ENCODE data around the gene TRMT1.
"Not testable (repeated sequence)": the region's sequence is repeated elsewhere in the genome, so short reads cannot be mapped to it uniquely, and the experiment has no call there.

The TRMT1 gene
- long read RNA-seq, donor 1, partial matches to known transcripts = 0 of 4 reads
- long read RNA-seq, donor 1, other reads (novel, unspliced or antisense) = 0 of 4 reads
- long read RNA-seq, donor 2, partial matches to known transcripts = 0 of 4 reads
- long read RNA-seq, donor 2, other reads (novel, unspliced or antisense) = 0 of 4 reads
- long read RNA-seq, donor 3 = 0 reads
- long read RNA-seq, donor 4, transcript TRMT1-202 (17 exons, 2,142 nt) = major isoform, 6 of 6 reads
- long read RNA-seq, donor 4, partial matches to known transcripts = 0 of 6 reads
- long read RNA-seq, donor 4, other reads (novel, unspliced or antisense) = 0 of 6 reads
- long read RNA-seq, donor 5, partial matches to known transcripts = 6 of 11 reads
- long read RNA-seq, donor 5, other reads (novel, unspliced or antisense) = 0 of 11 reads
- long read RNA-seq, donor 6, partial matches to known transcripts = 0 of 2 reads
- long read RNA-seq, donor 6, other reads (novel, unspliced or antisense) = 0 of 2 reads
- long read RNA-seq, donor 7 = 0 reads
- long read RNA-seq, donor 8, partial matches to known transcripts = 0 of 2 reads
- long read RNA-seq, donor 8, other reads (novel, unspliced or antisense) = 0 of 2 reads

GRCh38 chr19:13116282-13117175 lies at the start of gene TRMT1:
TRMT1 (minus strand) TSS chr19:13116740; CDS start chr19:13116399, 341 bp downstream.
- DNase-seq = peak; percentile 81

GRCh38 chr19:13166151-13166550 lies 49.6 kb upstream of the TRMT1 start:
- DNase-seq = not testable (repeated sequence)

DNA sequence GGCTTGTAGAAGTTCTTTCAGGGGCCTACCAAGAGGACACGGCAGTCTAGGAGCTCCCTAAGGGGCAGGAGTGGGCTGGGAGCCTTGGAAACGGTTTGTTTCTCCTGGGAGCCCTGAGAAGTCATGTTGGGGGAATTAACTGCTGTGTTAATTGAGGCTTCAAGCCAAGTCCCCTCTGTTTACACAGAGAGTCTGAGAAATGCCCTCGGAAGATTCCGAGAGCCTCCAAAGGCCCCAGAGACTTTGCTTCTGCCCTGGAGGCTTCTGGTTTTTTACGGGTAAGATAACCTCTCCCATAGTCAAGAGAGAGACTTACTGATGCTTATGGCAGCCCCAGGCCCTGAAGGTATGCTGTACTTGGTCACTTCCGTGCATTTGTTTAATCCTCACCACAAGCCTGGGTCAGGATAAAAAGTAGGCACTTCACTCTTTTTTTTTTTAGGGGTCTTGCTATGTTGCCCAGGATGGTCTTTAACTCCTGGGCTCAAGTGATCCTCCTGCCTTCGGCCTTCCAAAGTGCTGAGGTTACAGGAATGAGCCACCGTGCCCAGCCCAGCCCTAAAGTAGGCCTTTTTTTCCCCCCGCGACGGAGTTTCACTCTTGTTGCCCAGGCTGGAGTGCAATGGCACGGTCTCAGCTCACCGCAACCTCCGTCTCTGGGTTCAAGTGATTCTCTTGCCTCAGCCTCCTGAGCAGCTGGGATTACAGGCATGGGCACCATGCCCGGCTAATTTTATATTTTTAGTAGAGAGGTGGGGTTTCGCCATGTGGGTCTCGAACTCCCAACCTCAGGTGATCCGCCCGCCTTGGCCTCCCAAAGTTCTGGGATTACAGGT lies 48.8 kb upstream of the TRMT1 start:
- no peak for DNase-seq

DNA sequence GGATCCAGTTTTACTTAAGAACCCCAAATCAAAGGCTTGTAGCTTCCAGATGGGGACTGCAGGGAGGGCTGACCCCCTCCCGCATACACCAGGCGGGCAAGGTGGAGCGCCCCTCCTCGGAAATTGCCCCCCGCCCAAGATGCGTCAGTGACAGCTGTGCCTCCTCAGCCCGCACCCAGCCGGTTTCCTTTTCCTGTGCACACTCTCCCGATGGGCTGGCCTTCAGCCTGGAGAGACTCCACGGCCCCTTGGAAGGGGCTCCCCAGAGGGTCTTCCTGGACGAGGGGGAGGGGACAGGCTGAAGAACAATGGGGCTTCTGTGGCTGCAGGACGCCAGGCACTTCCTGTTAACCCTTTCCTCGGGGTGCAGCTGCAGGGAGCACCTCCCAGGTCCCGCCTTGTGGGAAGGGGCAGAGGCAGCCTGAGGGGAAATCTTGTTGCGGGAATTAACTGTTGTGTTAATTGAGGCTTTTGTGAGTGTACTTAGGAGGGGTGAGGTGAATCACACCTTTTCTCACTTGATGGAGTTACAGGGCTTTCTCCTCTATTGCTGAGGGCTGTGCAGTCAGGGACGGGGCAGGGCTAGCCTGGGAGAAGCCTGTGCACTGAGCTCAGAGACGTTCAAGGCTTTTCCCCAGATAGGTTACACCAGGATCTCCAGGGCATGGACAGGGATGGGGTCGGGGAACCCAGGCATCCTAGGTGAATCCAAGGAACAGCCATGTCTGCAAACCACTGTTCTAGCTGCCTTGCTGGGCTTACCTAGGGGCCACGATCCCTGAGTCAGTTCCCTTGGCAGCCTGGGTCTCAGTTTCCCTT lies 48.0 kb upstream of the TRMT1 start:
- DNase-seq = peak; percentile 88

DNA sequence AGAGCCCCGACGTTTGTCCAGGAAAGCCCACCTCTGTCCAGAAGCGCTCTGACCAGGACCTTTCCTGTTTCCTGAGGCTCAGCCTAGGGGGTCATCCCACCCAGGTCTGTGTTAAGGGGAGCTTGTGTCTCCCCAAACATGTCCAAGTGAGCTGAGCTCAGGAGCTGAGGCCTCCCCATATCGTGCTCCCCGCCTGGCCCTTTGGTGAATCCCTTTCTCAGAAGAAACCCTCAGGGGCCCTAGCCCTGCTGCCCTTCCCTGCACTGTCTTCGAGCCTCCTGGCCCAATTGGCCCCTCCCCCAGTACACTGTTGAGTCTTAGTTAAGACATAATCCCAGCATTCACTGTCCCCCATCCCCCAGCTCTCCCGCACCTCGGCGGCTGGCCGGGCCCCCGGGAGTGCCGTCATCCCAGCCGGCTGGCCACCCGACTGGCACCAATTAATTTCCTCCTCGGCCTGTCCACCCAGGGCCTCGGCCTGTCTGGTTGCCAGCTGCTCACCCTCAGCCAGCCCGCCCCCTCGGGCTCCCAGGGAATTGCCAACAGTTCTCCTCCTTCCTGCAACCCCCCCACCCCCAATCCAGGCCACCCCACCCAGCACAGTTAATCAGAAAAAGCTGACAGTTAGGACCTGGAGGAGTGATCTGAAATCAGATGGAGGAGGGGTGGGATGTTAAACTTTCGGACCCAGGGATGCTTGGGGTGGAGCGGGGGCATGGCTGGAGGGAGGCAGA lies 47.2 kb upstream of the TRMT1 start:
- peak; percentile 81 for DNase-seq

GRCh38 chr19:13162724-13163608 lies 46.4 kb upstream of the TRMT1 start:
- peak; percentile 95 for DNase-seq

DNA sequence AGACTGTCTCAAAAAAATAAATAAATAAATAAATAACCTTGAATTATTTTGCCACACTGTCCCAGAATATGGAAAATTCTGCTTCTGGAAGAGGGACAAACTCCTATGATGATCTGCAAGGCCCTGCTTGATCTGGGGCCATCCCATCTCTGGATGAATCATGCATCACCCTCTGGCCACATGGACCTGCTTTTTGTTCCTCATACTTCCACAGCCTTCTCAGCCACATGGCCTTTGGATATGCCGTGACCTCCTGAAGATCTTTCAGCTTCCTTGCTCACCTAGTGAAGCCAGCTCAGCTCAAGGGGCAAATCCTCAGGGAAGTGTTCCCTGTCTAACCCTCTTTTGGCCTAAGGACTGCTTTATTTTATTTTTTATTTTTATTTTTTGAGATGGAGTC lies 44.0 kb upstream of the TRMT1 start:
- no peak for DNase-seq

- DNase-seq = no peak
These were observed 43.2 kb upstream of the TRMT1 start for GRCh38 chr19:13159713-13160112.

- DNase-seq = peak; percentile 81
These were observed 39.2 kb upstream of the TRMT1 start for GRCh38 chr19:13155472-13156359.

GRCh38 chr19:13154911-13155471 lies 38.5 kb upstream of the TRMT1 start:
- DNase-seq = peak; percentile 79

DNA sequence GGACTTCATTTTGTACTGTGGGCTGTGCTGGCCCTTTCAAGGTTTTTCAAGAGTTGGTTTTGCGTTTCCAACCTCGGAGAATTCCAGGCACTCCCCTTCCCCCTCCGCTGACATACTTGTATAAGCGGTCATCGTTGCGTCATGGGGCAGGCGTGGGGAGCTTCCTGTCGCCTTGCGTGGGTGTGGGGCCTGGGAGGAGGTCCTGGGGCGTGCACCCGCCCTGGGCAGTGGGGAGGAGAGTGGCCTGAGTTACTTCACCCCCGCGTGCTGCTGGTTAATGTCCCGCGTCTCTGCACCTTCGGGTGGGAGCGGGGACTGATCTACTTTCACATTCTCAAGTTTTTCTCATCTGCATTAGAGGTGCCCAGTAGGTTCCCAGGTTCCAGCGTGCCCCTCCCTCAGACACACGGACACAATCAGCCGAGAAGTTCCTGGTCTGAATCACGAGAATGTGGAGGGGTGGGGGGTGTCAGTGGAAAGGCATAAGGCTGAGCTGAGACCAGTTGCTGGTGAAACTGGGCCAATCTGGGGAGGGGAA lies 37.8 kb upstream of the TRMT1 start:
- peak; percentile 80 for DNase-seq

- DNase-seq = peak; percentile 83
These were observed 37.2 kb upstream of the TRMT1 start for GRCh38 chr19:13153569-13154240.

DNA sequence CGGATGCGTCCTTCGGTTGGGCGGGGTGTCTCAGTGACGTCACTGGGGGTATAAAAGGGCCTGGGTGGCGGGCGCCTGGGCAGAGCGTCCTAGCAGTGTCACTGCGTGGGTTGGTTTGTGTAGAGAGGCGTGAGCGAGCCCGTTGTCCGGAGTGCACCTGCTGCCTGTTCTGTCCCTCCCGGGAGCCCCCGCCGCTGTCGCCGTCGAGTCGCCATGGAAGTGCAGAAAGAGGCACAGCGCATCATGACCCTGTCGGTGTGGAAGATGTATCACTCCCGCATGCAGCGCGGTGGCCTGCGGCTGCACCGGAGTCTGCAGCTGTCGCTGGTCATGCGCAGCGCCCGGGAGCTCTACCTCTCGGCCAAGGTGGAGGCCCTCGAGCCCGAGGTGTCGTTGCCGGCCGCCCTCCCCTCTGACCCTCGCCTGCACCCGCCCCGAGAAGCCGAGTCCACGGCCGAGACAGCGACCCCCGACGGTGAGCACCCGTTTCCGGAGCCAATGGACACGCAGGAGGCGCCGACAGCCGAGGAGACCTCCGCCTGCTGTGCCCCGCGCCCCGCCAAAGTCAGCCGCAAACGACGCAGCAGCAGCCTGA lies 36.5 kb upstream of the TRMT1 start:
- DNase-seq = peak; percentile 94

- no peak for DNase-seq
These were observed 35.9 kb upstream of the TRMT1 start for GRCh38 chr19:13152356-13152973.

GRCh38 chr19:13151605-13152355 lies 35.2 kb upstream of the TRMT1 start:
- peak; percentile 86 for DNase-seq
